Frontal cortex (tissue), 4 donors: ENCODE measurements around the gene LRRIQ1. TPM values are rescaled to one million over a fixed set of nuclear protein-coding genes. Genes with fewer than 3 reads are reported as not detected.

Source experiments
- DNase-seq, 2 donors: peaks; one replicate each; pipeline ENCODE4 v3.0.0; 2012; ENCODE audit warnings: low spot score in 2 of 2
- FAIRE-seq: peaks from 2 replicates; lab custom pipeline; 2012; peaks lifted over from hg19 to GRCh38; lab: Jason Lieb, UNC
- total RNA-seq: library from RNA; depleted of rRNA; stranded (reverse); fragments of >200 nt; gene quantifications from one replicate; pipeline ENCODE4 v1.2.3, GENCODE V29; 2014
- donor health status: control.
- donor health status: control.
- donor health status: control.

The LRRIQ1 gene
- total RNA-seq, 1 donor from 2014 or later = 6.5 TPM

DNA sequence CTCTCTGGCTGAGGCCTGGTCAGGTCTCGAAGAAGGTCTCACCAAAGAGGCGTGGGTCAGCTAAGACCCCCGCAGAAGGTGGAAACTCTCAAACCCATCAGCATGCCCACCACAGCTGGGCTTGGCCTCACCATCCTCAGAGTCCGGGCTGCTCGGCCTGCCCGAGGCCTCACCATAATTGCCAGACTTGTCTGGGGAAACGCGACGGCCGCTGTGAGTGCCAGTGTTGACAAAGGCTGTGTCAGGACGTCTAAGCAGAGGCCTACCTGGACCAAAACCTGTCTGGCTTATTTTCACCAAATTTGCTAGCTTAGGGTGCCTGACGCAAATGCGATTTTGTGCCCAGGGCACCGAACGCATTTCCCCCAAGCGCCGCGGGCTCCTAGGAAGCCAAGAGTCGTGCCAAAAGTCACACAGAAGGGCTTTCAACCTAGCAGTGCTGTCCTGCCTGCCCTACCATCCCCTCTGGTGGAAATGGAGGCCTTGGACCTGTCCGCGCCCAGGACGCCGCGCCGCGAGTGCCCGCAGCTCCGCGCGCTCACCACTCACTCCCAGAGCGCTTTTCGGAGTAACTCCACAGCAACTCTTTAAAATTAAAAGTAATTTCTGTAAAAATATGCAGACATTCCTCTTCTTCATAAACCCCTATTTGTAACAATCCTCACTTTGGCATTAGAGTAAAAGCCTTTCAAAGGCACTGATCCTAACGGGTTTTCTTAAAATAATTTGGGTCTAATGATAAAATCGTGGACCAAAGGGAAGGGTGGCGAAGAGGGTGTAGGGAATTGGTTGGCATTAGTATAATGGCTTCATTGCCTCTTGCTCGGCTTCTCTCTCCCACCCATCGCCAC lies 242.7 kb downstream of the LRRIQ1 start:
- DNase-seq = no peak
- FAIRE-seq = no peak

DNA sequence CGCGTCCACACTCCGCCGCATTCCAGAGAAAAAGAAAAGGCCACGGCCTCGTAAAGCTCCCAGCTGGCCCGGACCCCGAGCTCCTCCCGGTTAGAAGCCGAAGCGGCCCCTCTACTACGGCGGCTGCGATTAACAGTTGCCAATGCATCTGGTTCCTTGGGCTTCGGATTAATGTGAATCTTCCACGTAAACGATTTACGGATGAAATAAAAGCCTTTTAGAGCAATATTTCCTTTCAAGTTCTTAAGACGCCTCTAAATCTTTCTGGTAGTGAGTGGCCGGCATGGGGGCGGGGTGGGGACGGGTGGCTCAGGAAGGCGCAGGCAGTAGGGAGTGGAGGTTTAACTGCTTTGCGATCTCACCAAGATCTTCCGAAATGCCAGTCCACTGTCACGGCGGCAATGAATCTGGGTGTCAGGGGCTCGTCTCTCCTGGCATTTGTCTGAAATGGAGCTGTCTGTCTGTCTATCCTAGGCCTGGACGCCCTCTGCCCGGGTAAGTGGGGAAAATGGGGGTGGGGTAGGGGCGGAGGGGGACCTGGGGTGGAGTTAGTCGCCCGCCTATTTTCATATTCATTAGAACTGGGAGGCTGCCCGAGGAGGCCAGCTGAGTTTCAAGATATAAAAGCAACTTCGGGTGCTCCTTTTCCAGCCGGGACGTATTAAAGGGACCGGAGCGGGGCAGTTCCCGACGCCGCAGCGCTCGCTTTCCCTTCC lies 243.5 kb downstream of the LRRIQ1 start:
- DNase-seq = no peak

DNA sequence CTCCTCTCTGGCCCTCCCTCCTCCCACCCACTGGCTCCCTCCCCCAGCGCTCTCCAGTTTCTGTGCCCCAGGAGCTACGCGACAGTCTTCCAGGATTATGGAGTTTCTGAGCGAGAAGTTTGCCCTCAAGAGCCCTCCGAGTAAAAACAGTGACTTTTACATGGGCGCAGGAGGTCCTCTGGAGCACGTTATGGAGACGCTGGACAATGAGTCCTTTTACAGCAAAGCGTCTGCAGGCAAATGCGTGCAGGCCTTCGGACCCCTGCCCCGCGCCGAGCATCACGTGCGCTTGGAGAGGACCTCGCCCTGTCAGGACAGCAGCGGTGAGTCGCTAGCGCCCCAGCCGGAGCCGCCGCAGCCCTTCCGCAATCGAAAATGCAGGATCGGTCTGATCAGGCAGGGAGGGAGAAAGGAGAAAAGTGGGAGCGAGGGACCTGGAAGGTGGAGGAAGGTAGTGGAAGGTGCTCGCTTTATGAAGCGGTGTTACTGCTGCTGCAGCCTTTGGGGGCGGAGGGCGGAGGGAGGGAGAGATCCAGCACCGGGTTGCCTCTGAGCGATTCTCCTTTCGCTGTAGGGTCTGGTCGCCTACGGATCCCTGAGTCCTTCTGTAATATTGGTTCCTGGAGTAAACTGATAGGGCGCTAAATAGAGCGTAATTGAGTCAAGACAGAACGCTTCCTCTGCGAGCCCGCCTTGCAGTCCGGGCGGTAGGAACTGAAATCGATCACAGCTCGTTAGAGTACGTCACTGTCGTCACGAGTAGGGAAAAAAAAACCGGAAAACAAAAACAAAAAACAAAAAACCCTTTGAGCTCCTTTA lies 244.2 kb downstream of the LRRIQ1 start, which contains the start of gene ALX1:
Gene ALX1, plus strand, starts transcription at position 56 of the 819 bp plus-strand sequence. Its CDS starts 42 bp downstream, at position 98.
- DNase-seq = no peak
- FAIRE-seq = no peak

More for the DNA sequence above, 243.5 kb downstream of the LRRIQ1 start:
- no peak for FAIRE-seq

DNA sequence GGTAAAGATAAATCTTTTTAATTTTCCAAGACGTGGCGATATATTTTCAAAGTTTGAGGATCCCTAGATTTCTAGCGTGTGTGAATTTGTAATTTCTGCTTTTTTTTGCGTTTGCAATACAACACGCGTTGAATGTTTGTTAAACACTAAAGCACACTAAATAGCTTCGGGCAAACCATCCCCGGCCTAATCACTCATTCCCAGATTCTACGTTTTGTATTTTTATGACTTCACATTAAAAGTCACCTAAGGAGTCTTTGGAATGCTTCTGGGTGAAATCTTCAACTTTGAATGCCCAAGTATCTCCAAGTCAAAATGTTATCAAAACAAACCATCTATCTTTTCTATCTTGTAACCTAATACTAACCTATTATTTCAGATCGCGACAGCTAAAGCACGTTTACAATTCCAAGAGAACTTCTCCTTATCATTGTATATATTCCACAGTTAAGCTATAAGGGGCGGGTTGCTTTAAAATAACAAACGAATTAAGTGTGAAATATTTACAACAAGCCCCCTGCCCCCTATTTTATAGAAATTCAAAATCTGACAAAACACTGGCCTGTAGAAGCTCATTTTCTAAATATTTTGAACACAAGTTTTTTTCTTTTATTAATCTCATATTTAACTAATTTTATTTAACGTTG lies 245.0 kb downstream of the LRRIQ1 start:
- no peak for DNase-seq
- FAIRE-seq = no peak

DNA sequence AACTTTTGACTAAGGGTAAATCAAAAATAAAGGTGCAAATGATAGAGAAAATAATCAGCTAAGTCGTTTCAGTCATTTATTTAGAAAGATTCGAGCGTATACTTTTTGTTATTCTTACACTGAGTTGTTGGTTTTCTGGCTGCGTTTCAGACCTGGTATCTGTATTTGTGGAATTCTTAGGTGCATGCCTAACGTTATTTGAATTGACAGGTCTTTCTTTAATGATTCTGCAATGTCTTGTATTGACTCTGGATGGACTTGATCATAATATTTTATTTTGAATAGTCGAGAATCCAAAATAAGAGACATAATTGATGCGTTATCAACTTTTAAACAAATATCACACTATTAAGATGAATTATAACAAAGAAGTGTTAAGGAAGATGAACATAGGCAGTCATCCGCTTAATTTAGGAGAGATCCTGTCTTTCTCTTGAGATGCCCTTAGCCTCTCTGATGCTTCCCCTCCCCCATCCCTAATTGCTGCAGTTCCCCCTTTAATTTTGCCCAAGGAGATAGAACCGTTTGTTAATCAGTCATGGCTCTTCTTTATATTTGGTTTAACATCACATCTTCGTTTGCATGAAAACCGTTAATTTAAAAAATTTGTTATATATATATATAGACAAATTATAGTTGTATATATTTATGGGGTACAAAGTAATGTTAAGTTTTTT lies 245.6 kb downstream of the LRRIQ1 start:
- DNase-seq (no peak), FAIRE-seq (no peak)

DNA sequence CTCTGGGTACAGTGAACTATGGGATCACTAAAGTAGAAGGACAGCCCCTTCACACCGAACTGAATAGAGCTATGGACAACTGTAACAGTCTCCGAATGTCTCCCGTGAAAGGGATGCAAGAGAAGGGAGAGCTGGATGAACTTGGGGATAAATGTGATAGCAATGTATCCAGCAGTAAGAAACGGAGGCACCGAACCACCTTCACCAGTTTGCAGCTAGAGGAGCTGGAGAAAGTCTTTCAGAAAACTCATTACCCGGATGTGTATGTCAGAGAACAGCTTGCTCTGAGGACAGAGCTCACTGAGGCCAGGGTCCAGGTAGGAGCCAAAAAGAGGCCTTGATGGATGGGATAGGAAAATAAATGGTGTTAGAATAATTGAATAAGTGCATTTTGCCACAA lies 247.4 kb downstream of the LRRIQ1 start:
- DNase-seq = no peak
- no peak for FAIRE-seq

Other genes with a start within 250 kb of the LRRIQ1 start
- gene SLC6A15, start 123.6 kb upstream of the LRRIQ1 start, total RNA-seq = 81.1 TPM
- gene TSPAN19, start 74 bp upstream of the LRRIQ1 start, total RNA-seq = not detected
- gene ALX1, start 243.9 kb downstream of the LRRIQ1 start, total RNA-seq = under 0.01 TPM